Endodermal cell (in vitro differentiated cells): ENCODE results near the gene NEK10. TPM values are rescaled to one million over a fixed set of nuclear protein-coding genes. Genes with fewer than 3 reads are reported as not detected.
A peak's percentile ranks its signal among the peaks of the same experiment; 100 is the strongest.

Source experiments
- DNase-seq: peaks from one replicate; pipeline ENCODE4 v3.0.0-alpha.2; 2017
- H3K27ac ChIP-seq: 2 replicates; pipeline ENCODE4 v1.5.1; 2013; ENCODE audit warnings: mild to moderate bottlenecking, low read depth, low read length, moderate library complexity
- H3K27me3 ChIP-seq: 2 replicates; pipeline ENCODE4 v1.6.1; 2013; ENCODE audit warnings: mild to moderate bottlenecking, low read length, moderate library complexity; ENCODE audit not compliant: insufficient read depth, control insufficient read depth, poor library complexity, severe bottlenecking
- H3K36me3 ChIP-seq: 2 replicates; pipeline ENCODE4 v1.7.0; 2013; ENCODE audit warnings: mild to moderate bottlenecking, low read length, moderate library complexity; ENCODE audit not compliant: control insufficient read depth, insufficient read depth
- H3K4me1 ChIP-seq: one replicate; pipeline ENCODE4 v1.7.0; 2013; ENCODE audit warnings: low read length; ENCODE audit not compliant: control insufficient read depth, insufficient read depth
- H3K4me3 ChIP-seq: 2 replicates; pipeline ENCODE4 v1.5.1; 2013; ENCODE audit warnings: mild to moderate bottlenecking, low read length, moderate library complexity
- H3K9ac ChIP-seq: 2 replicates; pipeline ENCODE4 v1.6.1; 2013; ENCODE audit warnings: mild to moderate bottlenecking, low read length, moderate library complexity; ENCODE audit not compliant: poor library complexity, severe bottlenecking; ENCODE audit errors: extremely low read depth
- H3K9me3 ChIP-seq: 2 replicates; pipeline ENCODE4 v1.6.1; 2013; ENCODE audit warnings: mild to moderate bottlenecking, low read length, moderate library complexity; ENCODE audit not compliant: control insufficient read depth
- H3K27ac Mint-ChIP-seq: 2 replicates; pipeline ENCODE4 v1.8.0; 2020; ENCODE audit warnings: mixed read lengths
- H3K27me3 Mint-ChIP-seq: 2 replicates; pipeline ENCODE4 v1.8.0; 2021; ENCODE audit warnings: mild to moderate bottlenecking, mixed read lengths; ENCODE audit not compliant: insufficient read depth
- H3K36me3 Mint-ChIP-seq: 2 replicates; pipeline ENCODE4 v1.8.0; 2020; ENCODE audit warnings: low read depth, mixed read lengths
- H3K4me1 Mint-ChIP-seq: 2 replicates; pipeline ENCODE4 v1.8.0; 2020; ENCODE audit warnings: mixed read lengths
- H3K4me3 Mint-ChIP-seq: 2 replicates; pipeline ENCODE4 v1.8.0; 2020; ENCODE audit warnings: mild to moderate bottlenecking, moderate library complexity, mixed read lengths
- H3K9me3 Mint-ChIP-seq: 2 replicates; pipeline ENCODE4 v1.8.0; 2020; ENCODE audit warnings: mild to moderate bottlenecking, mixed read lengths
- CTCF ChIP-seq: fragments of 200-600 bp; sonication (generic); conservative IDR thresholded peaks from 2 replicates; pipeline ENCODE4 v1.5.0; 2021; ENCODE audit warnings: antibody characterized with exemption, mild to moderate bottlenecking
- WGBS, 2 experiments: methylation state at CpG; one replicate each; pipeline versions ENCODE4 v1.1.5 to v1.1.7; 2013; ENCODE audit warnings: missing lambda C conversion rate in 2 of 2, mixed read lengths in 1 of 2; ENCODE audit not compliant: insufficient coverage in 1 of 2, insufficient read length in 1 of 2; 5-methylcytosine and 5-hydroxymethylcytosine counted together
- total RNA-seq, 2 donors: library from RNA; stranded (reverse); fragmentation: NEBNext Ultra II Directional in 1 of 2; extraction: Animal tissue kit (Norgen Biotek cat#: 25700) in 1 of 2; gene quantifications; 2 replicates in 1 of 2; 3 replicates in 1 of 2; pipeline ENCODE4 v1.2.1, GENCODE V29; 2021

NEK10 gene
- total RNA-seq, 2 donors from 2014 or later = 1.3 to 2.4 TPM

GRCh38 chr3:27285668-27286067 is 83.5 kb downstream of the NEK10 start:
- H3K27ac ChIP-seq = no peak overlapping the region

GRCh38 chr3:27281671-27282150 is 87.5 kb downstream of the NEK10 start:
- H3K9ac ChIP-seq = no peak overlapping the region
- H3K36me3 Mint-ChIP-seq = no peaks in the 10 kb centered on the region
- no peak overlapping the region for H3K27ac ChIP-seq
- no peaks in the 10 kb centered on the region for H3K9me3 ChIP-seq
- H3K27me3 Mint-ChIP-seq = no peaks in the 10 kb centered on the region
- H3K4me3 ChIP-seq = no peak overlapping the region
- H3K4me1 Mint-ChIP-seq = no peaks in the 10 kb centered on the region
- H3K4me3 Mint-ChIP-seq = no peak overlapping the region
- H3K27ac Mint-ChIP-seq = no peak overlapping the region
- no peaks in the 10 kb centered on the region for H3K4me1 ChIP-seq
- no peak for DNase-seq
- H3K27me3 ChIP-seq = no peaks in the 10 kb centered on the region
- no peak for TF ChIP-seq CTCF
- no peaks in the 10 kb centered on the region for H3K9me3 Mint-ChIP-seq
- WGBS, 2 experiments = 95 to 100% methylated on average over 1 of the region's 2 CpGs
- H3K36me3 ChIP-seq = no peaks in the 10 kb centered on the region

More at GRCh38 chr3:27285668-27286067, 83.5 kb downstream of the NEK10 start:
- Mint-ChIP-seq H3K9me3 (no peaks in the 10 kb centered on the region), H3K27me3 (no peaks in the 10 kb centered on the region), H3K4me1 (no peaks in the 10 kb centered on the region), H3K27ac (no peak overlapping the region), H3K4me3 (no peak overlapping the region), H3K36me3 (no peaks in the 10 kb centered on the region)
- H3K36me3 ChIP-seq = no peaks in the 10 kb centered on the region
- no peaks in the 10 kb centered on the region for H3K4me1 ChIP-seq
- H3K9ac ChIP-seq = no peak overlapping the region
- TF ChIP-seq CTCF = no peak
- H3K4me3 ChIP-seq = no peak overlapping the region
- no peaks in the 10 kb centered on the region for H3K27me3 ChIP-seq
- DNase-seq = no peak
- no peaks in the 10 kb centered on the region for H3K9me3 ChIP-seq

GRCh38 chr3:27279123-27279522 is 90.1 kb downstream of the NEK10 start:
- TF ChIP-seq CTCF = peak; percentile 72
- Histone ChIP-seq H3K4me1 (no peaks in the 10 kb centered on the region), H3K27ac (no peak overlapping the region), H3K36me3 (no peaks in the 10 kb centered on the region), H3K9ac (no peak overlapping the region), H3K4me3 (no peak overlapping the region), H3K9me3 (no peaks in the 10 kb centered on the region), H3K27me3 (no peaks in the 10 kb centered on the region)
- Mint-ChIP-seq H3K4me3 (no peak overlapping the region), H3K36me3 (no peaks in the 10 kb centered on the region), H3K4me1 (no peaks in the 10 kb centered on the region), H3K27ac (no peak overlapping the region), H3K9me3 (no peaks in the 10 kb centered on the region), H3K27me3 (no peaks in the 10 kb centered on the region)
- WGBS, 2 experiments = 84% methylated on average over 1 of the region's 1 CpG; no CpG with 5 or more reads in 1 of the 2 experiments
- peak; percentile 63 for DNase-seq
